Spinal cord (tissue), 10 donors: ENCODE measurements around the gene DOCK6. TPM values are rescaled to one million over a fixed set of nuclear protein-coding genes. Genes with fewer than 3 reads are reported as not detected.

Source experiments
- DNase-seq, 6 donors: peaks; one replicate each; pipeline versions ENCODE4 v3.0.0 to v3.0.0-alpha.2; 2013 to 2015; ENCODE audit warnings: low spot score in 6 of 6, low read depth in 4 of 6
- H3K27ac ChIP-seq: one replicate; pipeline ENCODE4 v1.5.1; 2013; ENCODE audit warnings: low read depth, low read length, control low read depth
- H3K27me3 ChIP-seq: one replicate; pipeline ENCODE4 v1.6.1; 2013; ENCODE audit warnings: low read length; ENCODE audit not compliant: control insufficient read depth, insufficient read depth
- H3K36me3 ChIP-seq: one replicate; pipeline ENCODE4 v1.6.1; 2013; ENCODE audit warnings: low read length; ENCODE audit not compliant: control insufficient read depth, insufficient read depth
- H3K4me1 ChIP-seq: one replicate; pipeline ENCODE4 v1.6.1; 2013; ENCODE audit warnings: low read length; ENCODE audit not compliant: control insufficient read depth, insufficient read depth
- H3K4me3 ChIP-seq: one replicate; pipeline ENCODE4 v1.5.1; 2013; ENCODE audit warnings: low read depth, low read length, control low read depth
- H3K9me3 ChIP-seq: one replicate; pipeline ENCODE4 v1.6.1; 2013; ENCODE audit warnings: low read length; ENCODE audit not compliant: control insufficient read depth, insufficient read depth
- WGBS: methylation state at CpG from one replicate; pipeline ENCODE4 v1.1.5; 2013; ENCODE audit warnings: missing lambda C conversion rate; ENCODE audit not compliant: insufficient coverage; 5-methylcytosine and 5-hydroxymethylcytosine counted together
- polyA plus RNA-seq, 2 donors: library from polyadenylated mRNA; unstranded; fragments of 120-200 nt; gene quantifications; one replicate each; pipeline ENCODE4 v1.2.1, GENCODE V29; 2013; ENCODE audit not compliant: insufficient read length in 2 of 2
- total RNA-seq, 2 donors: library from RNA; depleted of rRNA in 1 of 2; stranded (reverse); fragments of 120-200 nt in 1 of 2; fragments of >200 nt in 1 of 2; gene quantifications; one replicate each; pipeline versions ENCODE4 v1.2.3 to v1.2.4, GENCODE V29; 2013 to 2014
- donor health status: healthy.

DOCK6 gene
- total and polyA plus RNA-seq, 4 donors: 16.5 to 71.2 (median 47.3) TPM

- Histone ChIP-seq H3K27me3 (no peaks in the 10 kb centered on the region), H3K4me3 (peak overlapping the region; percentile 35), H3K27ac (peak overlapping the region; percentile 61), H3K9me3 (no peaks in the 10 kb centered on the region), H3K36me3 (peaks cover 47% of the 10 kb centered on the region), H3K4me1 (peaks cover 32% of the 10 kb centered on the region)
- peak in 1 of 6 donors; percentile 39 for DNase-seq
- WGBS: 44% methylated on average over 7 of the region's 20 CpGs
Measured at GRCh38 chr19:11194656-11195558, 67.4 kb downstream of the DOCK6 start.

GRCh38 chr19:11194173-11194572, 68.2 kb downstream of the DOCK6 start:
- no peak overlapping the region for H3K4me3 ChIP-seq
- no peak for DNase-seq
- H3K27me3 ChIP-seq: no peaks in the 10 kb centered on the region
- WGBS: 85% methylated on average over 8 of the region's 8 CpGs
- H3K4me1 ChIP-seq: peaks cover 36% of the 10 kb centered on the region
- peaks cover 51% of the 10 kb centered on the region for H3K36me3 ChIP-seq
- no peak overlapping the region for H3K27ac ChIP-seq
- no peaks in the 10 kb centered on the region for H3K9me3 ChIP-seq

- peaks cover 50% of the 10 kb centered on the region for H3K36me3 ChIP-seq
- H3K9me3 ChIP-seq: no peaks in the 10 kb centered on the region
- no peaks in the 10 kb centered on the region for H3K27me3 ChIP-seq
- no peak for DNase-seq
- H3K27ac ChIP-seq: no peak overlapping the region
- peaks cover 35% of the 10 kb centered on the region for H3K4me1 ChIP-seq
- no peak overlapping the region for H3K4me3 ChIP-seq
- WGBS: 96% methylated on average over 68 of the region's 68 CpGs
Measured at GRCh38 chr19:11192957-11193939, 69.1 kb downstream of the DOCK6 start.

GRCh38 chr19:11191934-11192333, 70.4 kb downstream of the DOCK6 start:
- WGBS: 90% methylated on average over 5 of the region's 5 CpGs
- H3K9me3 ChIP-seq: no peaks in the 10 kb centered on the region
- H3K4me1 ChIP-seq: peaks cover 31% of the 10 kb centered on the region
- peaks cover 50% of the 10 kb centered on the region for H3K36me3 ChIP-seq
- H3K27ac ChIP-seq: no peak overlapping the region
- H3K27me3 ChIP-seq: no peaks in the 10 kb centered on the region
- DNase-seq: no peak
- no peak overlapping the region for H3K4me3 ChIP-seq

- H3K27me3 ChIP-seq: no peaks in the 10 kb centered on the region
- peaks cover 27% of the 10 kb centered on the region for H3K4me1 ChIP-seq
- H3K36me3 ChIP-seq: peaks cover 56% of the 10 kb centered on the region
- no peak for DNase-seq
- H3K9me3 ChIP-seq: no peaks in the 10 kb centered on the region
- H3K27ac ChIP-seq: no peak overlapping the region
- no peak overlapping the region for H3K4me3 ChIP-seq
- 72% methylated on average over 8 of the region's 8 CpGs for WGBS
Measured at GRCh38 chr19:11191273-11191755, 71.0 kb downstream of the DOCK6 start.

GRCh38 chr19:11190501-11190900, 71.8 kb downstream of the DOCK6 start:
- H3K27ac ChIP-seq: no peak overlapping the region
- peaks cover 59% of the 10 kb centered on the region for H3K36me3 ChIP-seq
- DNase-seq: no peak
- no peaks in the 10 kb centered on the region for H3K27me3 ChIP-seq
- peaks cover 22% of the 10 kb centered on the region for H3K4me1 ChIP-seq
- no peak overlapping the region for H3K4me3 ChIP-seq
- WGBS: 89% methylated on average over 7 of the region's 8 CpGs
- H3K9me3 ChIP-seq: no peaks in the 10 kb centered on the region

- H3K27me3 ChIP-seq: no peaks in the 10 kb centered on the region
- 93% methylated on average over 3 of the region's 9 CpGs for WGBS
- H3K9me3 ChIP-seq: peaks cover 2% of the 10 kb centered on the region
- H3K4me3 ChIP-seq: no peak overlapping the region
- H3K4me1 ChIP-seq: peaks cover 9% of the 10 kb centered on the region
- DNase-seq: no peak
- peaks cover 31% of the 10 kb centered on the region for H3K36me3 ChIP-seq
- no peak overlapping the region for H3K27ac ChIP-seq
Measured at GRCh38 chr19:11187441-11187840, 74.9 kb downstream of the DOCK6 start.

GRCh38 chr19:11182994-11183393, 79.3 kb downstream of the DOCK6 start:
- Histone ChIP-seq H3K36me3 (peaks cover 22% of the 10 kb centered on the region), H3K4me3 (no peak overlapping the region), H3K27me3 (no peaks in the 10 kb centered on the region), H3K27ac (no peak overlapping the region), H3K9me3 (peaks cover 2% of the 10 kb centered on the region), H3K4me1 (no peaks in the 10 kb centered on the region)
- DNase-seq: no peak
- no CpG with 5 or more reads among the region's 1 CpG for whole genome bisulfite sequencing

GRCh38 chr19:11181488-11181887, 80.8 kb downstream of the DOCK6 start:
- Histone ChIP-seq H3K4me3 (no peak overlapping the region), H3K9me3 (peaks cover 2% of the 10 kb centered on the region), H3K36me3 (peaks cover 28% of the 10 kb centered on the region), H3K27ac (no peak overlapping the region), H3K4me1 (no peaks in the 10 kb centered on the region), H3K27me3 (no peaks in the 10 kb centered on the region)
- DNase-seq: no peak
- 100% methylated on average over 2 of the region's 4 CpGs for WGBS
